ENCODE results near the gene RNF148.

The RNF148 gene, protein sequence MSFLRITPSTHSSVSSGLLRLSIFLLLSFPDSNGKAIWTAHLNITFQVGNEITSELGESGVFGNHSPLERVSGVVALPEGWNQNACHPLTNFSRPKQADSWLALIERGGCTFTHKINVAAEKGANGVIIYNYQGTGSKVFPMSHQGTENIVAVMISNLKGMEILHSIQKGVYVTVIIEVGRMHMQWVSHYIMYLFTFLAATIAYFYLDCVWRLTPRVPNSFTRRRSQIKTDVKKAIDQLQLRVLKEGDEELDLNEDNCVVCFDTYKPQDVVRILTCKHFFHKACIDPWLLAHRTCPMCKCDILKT

DNA sequence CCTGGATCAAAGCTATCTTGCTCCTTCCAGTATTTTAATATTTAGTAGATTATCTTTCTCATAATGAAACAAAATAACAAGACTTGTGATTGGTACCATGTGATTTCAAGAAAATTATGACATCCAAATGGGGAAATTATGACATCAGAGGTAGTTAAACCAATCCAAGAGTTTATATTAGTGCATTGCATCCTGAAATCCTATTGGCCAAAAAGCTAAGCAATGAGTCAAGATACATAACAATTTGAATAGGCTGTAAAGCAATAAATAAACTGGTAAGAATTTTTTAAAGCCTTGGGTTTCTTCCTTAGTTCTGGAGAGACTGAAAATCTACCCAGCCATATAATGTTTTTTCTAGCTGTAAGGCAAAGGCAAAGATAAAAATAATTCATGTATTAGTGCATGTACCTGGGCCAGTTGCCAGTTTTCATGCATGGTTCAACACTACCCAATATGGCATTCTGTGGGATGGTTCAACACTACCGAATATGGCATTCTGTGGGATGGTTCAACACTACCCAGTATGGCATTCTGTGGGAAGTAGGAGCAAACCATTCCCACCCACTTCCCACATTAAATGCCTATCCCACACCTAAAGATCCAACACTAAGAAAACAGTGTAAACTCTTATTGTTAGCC lies at the start of gene RNF148:
Gene RNF148, minus strand, starts transcription at position 51 of the 639 bp plus-strand sequence. CDS start 172 bp downstream, outside the sequence.
- DNase-seq, result no peak

DNA sequence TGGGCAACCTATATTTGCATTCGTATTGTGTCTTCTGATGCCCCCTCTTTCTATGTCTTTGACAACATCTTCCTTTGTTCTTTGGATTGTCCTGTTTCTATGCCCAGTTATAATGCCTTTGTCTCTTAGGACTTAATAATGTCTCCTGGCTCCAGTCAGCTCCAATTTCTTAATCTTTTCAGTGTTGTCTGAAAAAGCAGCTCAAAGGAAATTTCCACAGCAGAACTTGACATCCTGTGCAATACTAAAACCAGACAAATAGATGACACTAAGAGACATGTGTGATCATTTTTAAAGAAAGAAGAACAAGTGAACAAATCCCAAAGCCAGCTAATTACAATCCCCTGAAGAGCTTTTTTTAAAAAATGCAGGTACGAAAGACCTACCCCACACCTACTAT lies 47.7 kb upstream of the RNF148 start:
- no peak for DNase-seq

DNA sequence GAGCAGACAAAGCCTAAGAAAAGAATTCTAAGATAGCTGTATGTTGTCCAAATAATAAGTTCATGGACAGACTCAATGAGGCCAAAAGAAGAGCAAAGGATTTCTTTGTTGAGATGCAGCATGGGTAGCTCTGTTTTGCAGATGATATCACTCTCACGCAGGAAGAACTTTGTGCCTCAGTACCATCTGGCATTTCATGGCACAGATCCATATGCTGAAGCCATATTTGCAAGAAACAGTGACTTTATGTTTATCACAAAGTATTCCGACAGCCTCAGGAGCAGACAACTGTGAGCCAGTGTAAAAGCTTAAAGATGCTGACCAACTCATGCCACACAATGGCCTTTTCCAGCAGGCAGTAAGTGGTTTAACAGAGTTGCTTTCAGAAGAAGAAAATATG lies 45.5 kb upstream of the RNF148 start:
- peak in 1 of 2 experiments; percentile 25 for DNase-seq

DNA sequence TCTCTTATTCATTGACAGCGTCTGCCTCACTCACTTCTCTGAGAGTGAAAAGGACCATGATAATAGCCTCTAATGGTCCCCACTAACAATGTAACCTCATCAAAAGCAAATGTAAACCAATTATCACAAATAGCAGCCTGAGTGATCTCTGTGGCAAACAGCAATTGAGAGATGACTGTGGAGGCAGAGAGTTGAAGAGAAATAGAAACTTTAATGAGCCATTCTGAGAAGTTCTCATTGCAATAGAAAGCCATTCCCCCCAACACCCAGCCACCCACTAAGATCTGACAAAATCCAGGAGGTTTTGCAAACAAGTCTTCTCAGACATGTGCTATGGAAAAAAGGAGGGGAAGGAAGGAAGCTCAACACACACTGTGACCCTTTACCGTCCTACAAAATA lies 44.2 kb upstream of the RNF148 start:
- DNase-seq, result no peak

DNA sequence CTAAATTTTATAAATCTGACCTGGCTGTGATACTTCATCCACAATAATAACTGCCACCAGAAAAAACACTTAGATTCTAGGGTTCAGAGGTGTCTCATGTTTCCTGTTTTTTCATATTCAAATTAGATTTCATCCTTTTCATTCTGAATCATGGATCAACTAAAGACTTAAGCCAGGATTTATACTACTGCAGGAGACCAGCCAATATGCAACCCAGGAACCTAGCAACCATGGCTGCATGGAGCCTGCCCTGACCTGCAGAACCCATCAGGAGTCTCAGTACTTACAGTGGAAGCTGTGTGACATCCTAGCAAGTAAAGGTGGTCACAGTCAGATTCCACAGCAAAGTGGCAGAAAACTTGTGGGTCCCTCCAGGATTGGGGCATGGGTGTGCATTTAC lies 40.5 kb upstream of the RNF148 start:
- no peak for DNase-seq

DNA sequence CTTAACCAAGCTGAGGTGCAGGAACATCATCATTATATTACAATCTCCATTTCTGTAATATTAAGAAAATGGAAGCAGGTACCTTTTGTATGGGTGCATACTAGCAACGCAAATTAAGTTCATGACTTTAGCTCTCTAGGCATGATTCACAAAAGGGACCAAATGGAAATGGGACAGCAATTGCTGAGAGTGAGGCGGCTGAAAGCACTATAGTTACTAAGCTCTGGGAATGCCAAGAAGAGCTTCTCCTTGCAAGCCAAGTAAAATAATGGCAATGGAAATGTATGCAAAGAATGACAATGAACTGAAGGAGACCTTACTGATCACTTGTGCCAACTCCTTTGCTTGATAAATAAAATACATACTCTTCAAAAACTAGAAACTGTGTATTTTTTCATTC lies 36.2 kb upstream of the RNF148 start:
- no peak for DNase-seq

DNA sequence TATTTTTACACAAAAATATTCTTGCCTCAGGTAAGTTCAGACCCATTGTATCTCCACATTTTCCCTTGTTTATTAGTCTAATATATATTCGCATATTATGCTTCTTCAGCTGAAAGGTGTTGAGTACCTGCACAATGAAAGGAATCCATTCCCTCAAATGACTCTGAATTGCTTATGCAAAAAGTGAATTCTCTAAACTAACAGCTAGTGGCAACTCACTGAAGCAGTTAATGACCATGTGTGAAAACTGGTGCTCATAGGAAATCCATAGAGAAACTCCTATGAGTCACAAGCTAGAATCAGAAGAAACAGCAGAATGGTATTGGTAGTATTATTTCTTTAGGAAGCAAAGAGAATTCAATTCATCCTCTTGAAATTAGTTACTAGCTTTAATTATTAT lies 33.5 kb upstream of the RNF148 start:
- DNase-seq, result peak in 1 of 2 experiments; percentile 67

DNA sequence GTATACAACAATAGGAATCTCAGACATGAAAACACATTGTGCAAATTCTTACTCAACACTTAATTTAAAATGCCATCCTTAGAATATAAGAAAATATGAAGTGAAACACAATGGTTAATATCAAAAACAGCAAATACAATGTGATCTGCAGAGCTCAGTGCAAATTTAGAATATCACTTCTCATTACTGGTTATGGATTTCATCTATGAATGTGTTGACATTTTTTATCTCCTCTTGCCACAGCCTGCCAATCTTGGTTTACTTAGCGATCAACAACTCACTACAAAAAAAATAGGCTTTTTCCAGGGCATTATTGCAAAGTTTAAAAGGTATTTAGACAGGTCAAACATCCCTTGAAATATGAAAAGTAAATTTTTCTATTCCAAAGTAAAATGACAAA lies 25.0 kb upstream of the RNF148 start:
- no peak for DNase-seq

DNA sequence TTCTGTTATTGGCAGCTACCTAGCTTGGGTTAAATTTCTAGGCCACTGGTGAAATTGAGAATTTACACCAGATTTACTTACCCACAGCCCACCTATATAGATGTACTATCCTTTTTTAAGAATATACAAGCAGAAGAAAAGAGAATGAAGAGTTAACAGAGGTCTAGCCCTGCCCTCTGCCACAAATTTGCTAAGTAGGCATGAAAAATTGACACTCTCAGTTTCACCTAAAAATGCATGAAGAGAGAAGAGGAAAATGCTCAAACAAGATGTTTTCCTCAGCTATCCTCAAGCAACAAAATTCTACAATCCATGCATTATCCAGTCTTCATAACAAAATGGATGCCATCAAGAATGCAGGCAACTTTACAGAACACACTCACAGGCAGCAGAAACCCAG lies 24.6 kb upstream of the RNF148 start:
- no peak for DNase-seq

DNA sequence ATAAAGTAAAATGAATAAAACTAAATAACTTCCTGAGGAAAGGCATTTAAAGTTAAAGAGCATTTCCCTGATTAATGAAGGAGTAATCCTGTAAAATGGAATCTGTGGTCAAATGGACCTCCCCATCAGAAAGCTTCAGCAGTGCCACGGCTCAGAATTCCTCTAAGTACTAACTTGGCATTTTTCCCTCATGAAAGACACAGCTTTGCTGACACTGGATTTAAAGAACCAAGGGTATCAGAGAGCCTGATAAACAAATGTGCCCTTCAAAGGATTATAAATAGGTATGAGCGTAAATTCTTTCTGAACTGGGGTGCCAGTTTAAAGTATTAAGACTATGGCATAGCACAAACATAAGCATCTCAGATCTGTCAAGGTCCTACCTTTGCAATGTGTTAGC lies 24.2 kb upstream of the RNF148 start:
- no peak for DNase-seq

DNA sequence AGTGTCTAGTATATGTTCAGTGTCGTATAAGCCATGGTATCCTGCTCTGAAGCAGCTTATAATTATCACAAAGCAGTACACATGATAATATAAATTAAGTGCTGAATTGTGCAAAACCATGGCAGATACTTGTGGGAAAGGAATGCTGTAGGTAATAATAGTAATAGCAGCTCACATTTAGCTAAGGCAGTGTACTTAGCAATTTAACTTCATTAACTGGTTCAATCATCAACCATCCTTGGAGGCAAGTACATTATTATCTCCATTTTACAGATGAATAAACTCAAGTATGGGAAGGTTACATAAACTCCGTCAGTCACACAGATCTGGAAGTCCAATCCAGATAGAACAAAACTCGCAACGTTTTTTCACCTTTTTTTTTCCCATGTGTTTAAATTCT lies 21.6 kb upstream of the RNF148 start:
- DNase-seq, result no peak

DNA sequence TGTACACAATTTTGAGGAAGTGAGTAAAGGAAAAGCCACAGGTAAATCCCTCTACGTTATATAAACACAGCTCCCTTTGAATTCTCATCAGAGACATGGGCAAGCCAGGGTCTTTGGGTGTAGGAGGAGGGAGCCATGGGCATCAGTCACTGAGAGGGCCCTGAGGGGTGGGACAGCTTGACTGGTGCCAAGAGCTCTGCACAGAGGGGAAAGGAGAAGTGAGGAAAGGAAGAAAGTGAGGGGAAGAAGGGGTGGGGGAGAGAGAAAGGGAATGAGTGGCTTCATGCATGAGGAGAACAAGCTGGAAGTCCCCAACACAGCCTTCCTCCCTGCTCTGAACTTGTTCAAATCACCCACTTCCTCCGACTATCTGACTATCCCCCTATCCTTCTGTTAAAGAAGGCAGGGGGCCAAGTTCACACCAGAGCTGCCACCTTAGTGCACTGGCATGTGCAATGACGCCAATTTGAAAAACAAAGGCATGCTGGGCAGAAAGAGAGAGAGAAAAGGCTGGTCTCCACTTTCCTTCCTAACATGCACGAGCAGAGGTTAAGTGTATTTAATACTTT lies 16.4 kb upstream of the RNF148 start:
- no peak for DNase-seq

DNA sequence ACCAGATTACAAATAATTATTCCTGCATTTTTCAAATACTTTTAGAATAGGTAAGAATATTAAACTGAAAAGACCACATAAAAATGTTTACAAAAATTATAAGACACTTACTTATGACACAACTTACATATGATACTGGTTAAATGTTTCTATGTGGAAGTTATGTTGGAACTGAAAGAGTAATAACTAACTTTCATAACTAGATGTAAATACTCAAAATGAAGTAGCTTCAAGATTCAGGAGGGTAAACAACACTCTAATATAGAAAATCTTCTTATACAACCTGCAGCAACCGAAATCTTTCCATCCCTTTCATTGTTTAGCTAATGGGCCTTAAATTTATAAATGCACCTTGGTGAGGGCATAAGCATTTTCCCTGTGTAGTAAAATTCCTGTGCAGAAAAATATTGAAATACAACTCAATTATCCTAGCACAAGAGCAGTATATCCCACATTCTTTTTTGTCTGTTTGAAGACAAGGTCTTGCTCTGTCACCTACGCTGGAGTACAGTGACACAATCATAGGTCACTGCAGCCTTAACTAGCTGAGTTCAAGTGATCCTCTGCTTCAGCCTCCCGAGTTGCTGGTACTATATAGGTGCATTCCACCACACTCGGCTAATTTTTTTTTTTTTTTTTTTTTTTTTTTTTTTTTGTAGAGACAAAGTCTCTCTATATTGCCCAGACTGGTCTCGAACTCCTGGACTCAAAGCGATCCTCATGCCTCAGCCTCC lies 14.8 kb upstream of the RNF148 start:
- DNase-seq, result no peak

DNA sequence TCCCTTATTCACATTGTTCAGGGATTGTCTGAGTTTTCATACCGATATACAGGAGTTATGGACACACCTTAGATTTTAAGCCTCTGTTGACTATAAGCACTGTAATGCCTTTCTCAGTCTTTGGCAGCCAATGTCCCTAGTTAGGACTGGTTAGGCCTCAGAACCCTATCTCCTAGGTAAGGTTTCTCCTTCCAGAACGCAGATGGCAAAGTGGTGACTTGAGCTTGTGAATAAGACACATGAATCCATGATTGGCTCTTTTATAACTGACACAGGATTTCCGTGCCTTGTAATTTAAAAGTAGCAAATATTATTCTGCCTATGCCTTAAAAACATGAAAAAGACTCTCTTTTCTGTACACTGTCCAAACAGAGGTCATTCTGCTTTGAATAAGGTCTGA lies 12.5 kb upstream of the RNF148 start:
- no peak for DNase-seq

DNA sequence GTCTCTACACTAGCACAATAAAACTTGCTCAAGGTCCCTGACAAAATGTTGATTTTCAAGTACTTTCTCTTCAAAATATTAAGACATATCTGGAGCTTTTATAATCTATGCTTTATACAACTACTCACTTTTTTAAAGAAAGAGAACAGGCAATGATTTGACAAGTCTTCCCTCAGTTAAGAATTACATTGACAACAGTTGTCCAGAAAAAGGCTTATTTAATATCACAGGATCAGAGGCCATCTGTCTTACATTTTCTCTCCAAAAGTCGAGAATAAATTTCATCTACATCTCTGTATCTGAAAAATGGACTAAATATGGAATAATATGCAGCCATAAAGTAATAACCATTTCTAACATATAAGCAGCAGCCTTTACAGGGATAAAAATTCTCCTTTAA lies 8.2 kb upstream of the RNF148 start:
- DNase-seq, result peak in 1 of 2 experiments; percentile 43

DNA sequence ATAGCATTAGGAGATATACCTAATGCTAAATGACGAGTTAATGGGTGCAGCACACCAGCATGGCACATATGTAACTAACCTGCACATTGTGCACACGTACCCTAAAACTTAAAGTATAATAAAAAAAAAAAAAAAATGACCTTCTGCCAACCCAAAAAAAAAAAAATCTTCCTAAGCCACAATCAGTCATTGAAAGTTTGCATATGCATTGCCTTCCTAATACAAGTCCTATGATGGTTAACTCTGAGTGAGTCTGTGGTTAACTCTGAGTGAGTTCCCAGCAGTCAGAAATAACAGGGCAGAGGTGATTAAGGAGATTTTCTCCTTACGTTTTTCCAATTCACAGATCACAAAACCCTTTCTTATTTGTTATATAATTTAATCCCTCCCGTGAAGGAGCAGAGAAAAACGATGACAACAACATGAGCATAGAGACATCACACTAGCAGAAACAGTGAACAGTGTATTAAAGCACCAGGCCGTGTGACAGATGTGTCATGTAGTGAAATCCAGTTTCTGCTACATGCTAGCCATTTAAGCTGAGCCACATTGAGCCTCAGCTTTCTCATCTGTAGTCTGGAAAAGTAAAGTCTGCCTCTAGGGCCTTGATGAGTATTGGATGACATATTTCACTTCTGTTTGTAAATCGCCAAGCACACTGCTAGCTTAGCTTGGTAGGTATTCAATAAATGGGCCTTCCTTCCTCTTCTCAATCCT lies 7.4 kb upstream of the RNF148 start:
- no peak for DNase-seq

DNA sequence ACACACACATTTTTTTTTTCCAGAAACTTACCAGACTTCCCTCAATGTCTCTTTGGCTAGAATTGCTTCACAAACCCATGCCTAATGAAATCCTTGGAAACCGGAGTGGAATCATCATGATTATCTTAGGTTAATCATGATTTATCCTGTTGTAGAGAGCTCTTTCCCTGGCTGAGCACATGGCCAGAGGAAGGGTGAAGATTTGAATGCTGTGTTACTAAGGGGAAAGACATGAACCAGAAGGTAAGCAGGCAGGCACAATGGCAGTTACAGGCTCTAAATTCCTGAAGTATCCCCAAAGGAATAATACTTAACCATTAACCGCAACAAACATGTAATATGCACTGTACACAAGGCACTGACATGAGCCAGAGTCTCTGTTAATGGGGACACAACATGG lies 4.1 kb upstream of the RNF148 start:
- no peak for DNase-seq

DNA sequence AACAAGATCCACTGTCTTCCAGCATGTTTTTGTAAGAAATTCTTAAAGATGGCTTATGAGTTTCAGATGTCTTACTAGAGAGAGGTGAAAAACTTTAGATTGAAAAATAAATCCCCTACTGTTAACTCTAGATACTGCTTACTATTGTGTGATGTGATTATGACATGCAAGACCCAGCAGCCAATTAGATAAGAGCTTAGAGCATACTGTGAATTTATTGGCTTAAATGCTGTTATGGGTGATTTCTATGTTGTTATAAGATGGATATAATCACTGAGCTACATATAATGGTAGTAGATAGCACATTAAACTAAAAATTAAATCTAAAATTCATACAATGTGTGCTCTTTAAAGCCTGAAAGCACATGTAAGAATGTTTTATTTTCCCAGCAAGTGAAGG lies 3.7 kb downstream of the RNF148 start, which contains the start of gene RNF133:
Gene RNF133, minus strand, starts transcription at position 101 of the 400 bp plus-strand sequence. CDS start 199 bp downstream, outside the sequence.
- no peak for DNase-seq

DNA sequence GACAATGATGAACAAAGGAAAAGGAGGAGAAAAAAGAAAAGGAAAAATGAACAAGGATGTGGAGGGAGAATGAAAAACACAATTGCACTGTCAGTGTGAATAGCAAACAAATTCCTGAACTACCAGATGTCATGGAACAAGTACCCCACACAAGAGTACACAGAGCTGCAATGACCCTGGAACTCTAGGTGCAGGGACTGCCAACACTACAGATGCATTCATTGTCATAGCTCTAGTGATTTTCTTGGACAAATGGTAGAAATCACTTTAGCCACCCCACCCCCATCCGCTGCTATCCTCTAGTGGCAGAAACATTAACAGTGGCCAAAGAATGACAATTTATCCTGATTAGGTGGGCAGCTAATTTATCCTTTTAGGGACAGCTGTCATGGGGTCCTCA lies 6.9 kb downstream of the RNF148 start:
- no peak for DNase-seq

DNA sequence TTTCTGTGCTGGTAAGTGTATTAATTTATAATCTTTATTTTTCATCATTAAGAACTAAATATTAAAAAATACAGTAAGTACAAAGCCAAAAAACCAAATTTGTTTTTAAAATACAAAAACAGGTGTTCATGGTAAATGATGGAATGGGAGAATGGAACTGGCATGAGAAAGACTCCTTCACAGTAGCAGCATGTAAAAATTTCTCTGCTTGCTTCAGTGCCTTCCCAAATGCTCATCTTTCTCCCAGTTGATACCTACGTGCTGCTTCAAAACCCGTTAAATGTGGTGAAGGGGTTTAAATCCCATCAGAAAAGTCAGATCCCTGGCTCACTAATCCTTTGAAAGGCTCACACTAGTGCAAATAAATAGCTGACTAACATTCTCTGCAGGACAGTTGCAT lies 8.0 kb downstream of the RNF148 start:
- peak in 1 of 2 experiments; percentile 17 for DNase-seq

DNA sequence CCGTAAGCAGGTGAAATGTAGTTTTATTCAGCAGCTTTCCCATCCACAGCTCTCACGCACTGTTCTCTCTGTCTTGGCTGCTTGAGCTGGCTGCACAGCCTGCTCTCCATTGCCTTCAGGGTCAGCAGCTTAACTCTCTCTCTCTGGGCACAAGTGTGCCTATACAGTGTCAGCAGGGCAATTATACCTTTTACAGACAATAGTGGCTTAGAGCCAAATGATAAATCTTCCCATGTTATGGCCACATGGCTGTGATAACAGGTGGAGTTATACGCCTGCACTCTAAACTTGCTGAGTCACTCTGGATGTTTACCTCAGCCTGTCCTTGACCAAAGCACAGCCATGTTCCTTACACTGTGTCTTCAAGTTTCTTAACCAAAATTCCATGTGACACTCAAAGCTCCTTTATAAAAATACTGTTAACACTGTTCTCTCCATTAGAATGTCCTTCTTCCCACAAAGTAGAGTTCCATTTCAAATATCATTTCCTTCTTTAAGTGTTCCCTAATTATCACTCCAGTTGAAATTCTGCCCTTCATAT lies 9.9 kb downstream of the RNF148 start:
- DNase-seq, result no peak

DNA sequence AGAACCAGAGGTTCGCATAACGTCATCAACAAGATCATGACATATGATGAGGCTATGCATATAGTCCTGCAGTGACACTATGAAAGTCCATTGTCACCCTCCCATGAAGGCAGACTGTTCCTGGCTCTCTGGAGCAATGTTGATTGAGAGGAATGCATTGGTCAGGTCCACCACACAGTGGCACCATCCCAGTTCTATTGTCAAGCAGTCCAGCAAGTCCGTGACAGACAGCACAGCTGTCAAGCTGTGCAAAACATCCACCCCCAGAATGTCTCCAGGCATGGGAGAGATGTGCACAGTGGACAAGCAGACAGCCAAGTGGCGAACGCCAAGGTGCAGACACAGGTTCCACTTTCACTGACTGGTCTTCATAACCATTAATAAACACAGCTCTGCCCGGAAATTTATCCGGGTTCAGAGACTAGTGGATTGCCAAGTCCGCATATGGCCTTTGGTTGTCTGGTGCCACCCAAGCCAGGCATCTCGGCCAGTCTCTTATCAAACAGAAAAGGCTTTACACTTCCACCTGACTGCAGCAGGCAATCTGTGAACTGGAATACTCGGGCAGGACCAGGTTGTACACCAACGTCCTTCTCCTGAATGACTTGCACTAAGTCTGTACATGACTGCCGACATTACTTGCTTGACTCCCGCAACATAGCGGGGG lies 11.0 kb downstream of the RNF148 start:
- DNase-seq, result peak; percentile 34 to 51
